ENCODE data around the gene RPAP3.

RPAP3 gene

GRCh38 chr12:47753021-47754001 lies 47.5 kb upstream of the RPAP3 start:
- Histone ChIP-seq H3K4me3 (IDR thresholded peaks at IDR 0.05; ENCODE audit: insufficient read depth, low read depth, low read length) (no peak overlapping the region), H3K9ac (peak overlapping the region; percentile 25; the same call in 1 of the 2 replicates), H2AFZ (ENCODE audit: low read depth) (peak overlapping the region; percentile 13; the same call in 1 of the 2 replicates), H3K36me3 (ENCODE audit: insufficient read depth) (no peaks in the 10 kb centered on the region), H3K27me3 (ENCODE audit: insufficient read depth, low read depth) (no peaks in the 10 kb centered on the region), H4K20me1 (ENCODE audit: insufficient read depth) (no peaks in the 10 kb centered on the region), H3K79me2 (ENCODE audit: insufficient read depth, low read depth) (no peaks in the 10 kb centered on the region), H3K27ac (peak overlapping the region; percentile 71), H3K4me2 (peak overlapping the region; percentile 40), H3K4me1 (ENCODE audit: low read depth, poor library complexity, severe bottlenecking) (peaks cover 63% of the 10 kb centered on the region)
- TF ChIP-seq CTCF (conservative IDR thresholded peaks at IDR 0.05; ENCODE audit: low read depth, low read length), result no peak

GRCh38 chr12:47752552-47752951 lies 46.7 kb upstream of the RPAP3 start:
- Histone ChIP-seq H3K27me3 (ENCODE audit: insufficient read depth, low read depth) (no peaks in the 10 kb centered on the region), H2AFZ (ENCODE audit: low read depth) (no peak overlapping the region), H3K9ac (no peak overlapping the region), H3K79me2 (ENCODE audit: insufficient read depth, low read depth) (no peaks in the 10 kb centered on the region), H3K4me2 (no peak overlapping the region; the same call in 1 of the 2 replicates), H3K4me3 (IDR thresholded peaks at IDR 0.05; ENCODE audit: insufficient read depth, low read depth, low read length) (no peak overlapping the region), H3K4me1 (ENCODE audit: low read depth, poor library complexity, severe bottlenecking) (peaks cover 57% of the 10 kb centered on the region), H3K27ac (no peak overlapping the region), H4K20me1 (ENCODE audit: insufficient read depth) (no peaks in the 10 kb centered on the region), H3K36me3 (ENCODE audit: insufficient read depth) (no peaks in the 10 kb centered on the region)
- TF ChIP-seq CTCF (conservative IDR thresholded peaks at IDR 0.05; ENCODE audit: low read depth, low read length), result no peak

GRCh38 chr12:47752121-47752520 lies 46.3 kb upstream of the RPAP3 start:
- Histone ChIP-seq H3K4me3 (IDR thresholded peaks at IDR 0.05; ENCODE audit: insufficient read depth, low read depth, low read length) (no peak overlapping the region), H3K9ac (no peak overlapping the region), H3K27me3 (ENCODE audit: insufficient read depth, low read depth) (no peaks in the 10 kb centered on the region), H3K4me2 (no peak overlapping the region), H3K27ac (no peak overlapping the region), H4K20me1 (ENCODE audit: insufficient read depth) (no peaks in the 10 kb centered on the region), H2AFZ (ENCODE audit: low read depth) (no peak overlapping the region), H3K79me2 (ENCODE audit: insufficient read depth, low read depth) (no peaks in the 10 kb centered on the region), H3K4me1 (ENCODE audit: low read depth, poor library complexity, severe bottlenecking) (peaks cover 57% of the 10 kb centered on the region), H3K36me3 (ENCODE audit: insufficient read depth) (no peaks in the 10 kb centered on the region)
- no peak for TF ChIP-seq CTCF (conservative IDR thresholded peaks at IDR 0.05; ENCODE audit: low read depth, low read length)

- H3K27me3 ChIP-seq (ENCODE audit: insufficient read depth, low read depth), result no peaks in the 10 kb centered on the region
- H4K20me1 ChIP-seq (ENCODE audit: insufficient read depth), result no peaks in the 10 kb centered on the region
- peaks cover 55% of the 10 kb centered on the region for H3K4me1 ChIP-seq (ENCODE audit: low read depth, poor library complexity, severe bottlenecking)
- H3K27ac ChIP-seq, result no peak overlapping the region
- no peak for TF ChIP-seq CTCF (conservative IDR thresholded peaks at IDR 0.05; ENCODE audit: low read depth, low read length)
- H3K36me3 ChIP-seq (ENCODE audit: insufficient read depth), result no peaks in the 10 kb centered on the region
- H3K79me2 ChIP-seq (ENCODE audit: insufficient read depth, low read depth), result no peaks in the 10 kb centered on the region
- no peak overlapping the region for H3K4me3 ChIP-seq (IDR thresholded peaks at IDR 0.05; ENCODE audit: insufficient read depth, low read depth, low read length)
- no peak overlapping the region for H3K9ac ChIP-seq
- no peak overlapping the region for H2AFZ ChIP-seq (ENCODE audit: low read depth)
- no peak overlapping the region for H3K4me2 ChIP-seq
These were observed 45.7 kb upstream of the RPAP3 start for GRCh38 chr12:47751561-47751960.
